ENCODE results near the gene NUDCD3.

Gene NUDCD3

GRCh38 chr7:44402401-44403060 lies 87.9 kb downstream of the NUDCD3 start:
- DNase-seq (ENCODE audit: low read depth in 2 of 3, low spot score in 1 of 3), result no peak

DNA sequence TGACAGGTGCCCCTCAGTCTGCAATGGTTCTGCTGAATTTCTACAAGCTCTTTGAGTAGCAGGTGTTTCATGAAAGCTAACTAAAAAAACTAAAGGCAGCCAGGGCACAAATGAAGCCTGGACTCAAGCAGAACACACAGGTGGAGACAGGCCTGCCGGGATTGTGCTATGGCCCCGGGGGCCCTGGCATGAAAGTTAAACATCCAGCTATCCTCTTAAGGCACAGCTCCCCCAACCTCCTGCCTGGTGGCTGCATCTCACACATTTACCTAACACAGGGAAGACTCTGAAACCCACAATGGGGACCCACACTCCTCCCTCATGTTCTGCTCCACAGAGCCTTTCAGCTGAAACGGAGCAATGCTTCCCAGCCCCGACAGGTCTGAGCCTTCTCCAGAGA lies 88.8 kb downstream of the NUDCD3 start:
- DNase-seq (ENCODE audit: low read depth in 2 of 3, low spot score in 1 of 3), result no peak

- no peak for DNase-seq (ENCODE audit: low read depth in 2 of 3, low spot score in 1 of 3)
These were observed 90.4 kb downstream of the NUDCD3 start for GRCh38 chr7:44400033-44400511.

DNA sequence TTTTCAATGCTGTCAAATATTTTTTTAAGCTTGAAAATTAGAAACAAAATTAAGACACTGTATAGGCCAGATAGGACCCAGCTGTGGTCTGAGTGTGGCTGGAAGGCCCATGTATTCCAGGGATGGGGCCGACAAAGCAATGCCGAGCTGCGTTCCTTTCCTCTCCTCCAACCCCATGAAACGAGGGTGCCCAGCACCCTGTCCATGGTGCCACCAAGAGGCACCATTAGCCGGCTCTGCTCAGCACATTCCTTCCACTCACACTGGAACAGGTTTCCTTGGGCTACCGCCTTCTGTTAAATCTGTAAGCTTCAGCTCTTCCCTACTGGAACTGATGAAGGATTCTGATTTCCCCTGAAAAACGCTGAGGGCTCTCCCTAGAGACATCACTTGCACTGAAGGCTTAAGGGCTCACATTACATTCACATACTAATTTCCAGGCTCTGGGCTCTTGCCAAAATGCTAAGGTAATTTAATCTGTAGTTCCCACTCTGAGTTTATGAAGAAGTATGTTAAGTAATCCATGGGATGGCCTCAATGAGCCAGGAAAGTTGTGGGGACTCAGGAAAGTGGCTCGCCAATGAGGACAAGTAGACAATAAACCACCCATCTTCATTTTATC lies 91.4 kb downstream of the NUDCD3 start:
- no peak for DNase-seq (ENCODE audit: low read depth in 2 of 3, low spot score in 1 of 3)

DNA sequence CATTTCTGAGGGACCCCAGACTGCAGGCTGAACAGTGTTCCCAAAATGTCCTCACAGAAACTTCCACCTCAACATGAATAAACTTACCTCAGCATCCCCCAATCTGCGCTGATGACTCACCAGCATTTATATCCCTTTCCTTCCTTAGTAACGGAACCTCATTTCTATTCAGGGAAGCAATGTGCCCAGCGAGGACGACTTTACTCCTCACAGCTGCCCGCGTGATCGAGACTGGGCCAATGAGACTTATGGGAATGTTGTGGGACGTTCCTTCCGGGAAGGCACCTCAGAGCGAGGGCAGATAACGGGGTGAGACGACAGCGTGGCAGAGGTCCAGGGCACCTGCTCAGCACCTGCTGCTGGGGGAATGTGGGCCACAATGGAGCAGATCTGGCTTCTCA lies 91.9 kb downstream of the NUDCD3 start:
- DNase-seq (ENCODE audit: low read depth in 2 of 3, low spot score in 1 of 3), result no peak

DNA sequence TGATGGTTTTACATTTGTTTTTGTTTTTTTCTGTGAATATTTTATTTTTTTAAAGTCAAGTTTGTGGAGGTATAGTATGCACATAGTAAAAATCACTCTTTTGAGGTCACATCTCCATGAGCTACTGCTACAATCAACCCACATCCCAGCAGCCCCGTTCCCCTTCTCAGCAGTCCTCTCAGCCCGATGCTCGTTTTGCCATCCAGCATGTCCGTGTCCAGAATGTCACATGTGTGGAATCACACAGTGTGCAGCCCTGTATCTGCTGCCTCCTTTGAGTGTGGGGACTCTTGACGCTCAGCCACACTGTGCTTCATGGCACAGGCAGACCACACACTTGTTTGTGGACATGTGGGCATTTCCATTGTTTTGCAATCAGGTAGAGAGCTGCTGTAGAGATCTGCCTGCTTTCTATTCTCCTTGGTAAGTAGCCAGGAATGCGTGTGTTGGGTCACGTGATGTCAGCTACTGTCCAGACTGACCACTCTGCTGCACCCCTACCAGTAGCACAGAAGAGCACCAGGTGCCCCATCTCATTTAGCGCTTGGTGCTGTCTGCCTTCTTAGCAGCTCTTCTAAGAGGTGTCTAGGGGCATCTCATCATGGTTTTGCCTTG lies 93.4 kb downstream of the NUDCD3 start:
- no peak for DNase-seq (ENCODE audit: low read depth in 2 of 3, low spot score in 1 of 3)

GRCh38 chr7:44396496-44396895 lies 94.0 kb downstream of the NUDCD3 start:
- DNase-seq (ENCODE audit: low read depth in 2 of 3, low spot score in 1 of 3), result no peak

DNA sequence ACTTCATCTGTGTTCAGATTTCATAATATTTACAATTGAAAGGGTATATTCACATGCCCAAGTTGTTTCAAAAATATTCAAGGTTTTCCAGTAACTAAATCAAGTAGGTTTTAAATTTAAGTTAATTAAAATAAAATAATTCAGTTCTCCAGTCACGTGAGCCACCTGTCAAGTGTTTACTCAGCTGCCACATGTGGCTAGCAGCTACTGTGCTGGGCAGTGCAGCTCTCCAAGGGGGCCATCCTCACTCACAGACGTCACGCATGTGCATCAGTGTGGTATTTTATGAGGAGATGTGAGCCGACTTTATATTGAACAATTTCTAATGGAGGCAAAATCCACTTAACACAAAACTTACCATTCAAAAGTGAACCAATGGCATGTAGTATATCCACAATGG lies 95.4 kb downstream of the NUDCD3 start:
- DNase-seq (ENCODE audit: low read depth in 2 of 3, low spot score in 1 of 3), result no peak

- DNase-seq (ENCODE audit: low read depth in 2 of 3, low spot score in 1 of 3), result no peak
These were observed 95.8 kb downstream of the NUDCD3 start for GRCh38 chr7:44394636-44395035.

DNA sequence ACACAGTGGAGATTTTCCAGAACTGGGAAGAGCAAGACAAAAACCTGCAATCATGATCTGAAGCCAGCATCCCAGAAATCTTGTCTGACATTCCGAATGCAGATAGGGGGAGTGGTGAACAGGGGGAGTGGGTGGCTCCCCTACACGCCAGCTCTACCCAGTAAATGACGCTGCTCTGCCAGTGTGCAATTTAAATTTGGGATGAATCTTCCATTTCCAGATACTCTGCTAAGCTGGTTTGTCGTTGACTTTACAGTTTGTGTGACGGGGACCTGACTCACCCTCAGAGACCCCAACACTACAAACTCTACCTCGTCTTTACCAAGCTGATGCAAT lies 96.4 kb downstream of the NUDCD3 start:
- no peak for DNase-seq (ENCODE audit: low read depth in 2 of 3, low spot score in 1 of 3)

DNA sequence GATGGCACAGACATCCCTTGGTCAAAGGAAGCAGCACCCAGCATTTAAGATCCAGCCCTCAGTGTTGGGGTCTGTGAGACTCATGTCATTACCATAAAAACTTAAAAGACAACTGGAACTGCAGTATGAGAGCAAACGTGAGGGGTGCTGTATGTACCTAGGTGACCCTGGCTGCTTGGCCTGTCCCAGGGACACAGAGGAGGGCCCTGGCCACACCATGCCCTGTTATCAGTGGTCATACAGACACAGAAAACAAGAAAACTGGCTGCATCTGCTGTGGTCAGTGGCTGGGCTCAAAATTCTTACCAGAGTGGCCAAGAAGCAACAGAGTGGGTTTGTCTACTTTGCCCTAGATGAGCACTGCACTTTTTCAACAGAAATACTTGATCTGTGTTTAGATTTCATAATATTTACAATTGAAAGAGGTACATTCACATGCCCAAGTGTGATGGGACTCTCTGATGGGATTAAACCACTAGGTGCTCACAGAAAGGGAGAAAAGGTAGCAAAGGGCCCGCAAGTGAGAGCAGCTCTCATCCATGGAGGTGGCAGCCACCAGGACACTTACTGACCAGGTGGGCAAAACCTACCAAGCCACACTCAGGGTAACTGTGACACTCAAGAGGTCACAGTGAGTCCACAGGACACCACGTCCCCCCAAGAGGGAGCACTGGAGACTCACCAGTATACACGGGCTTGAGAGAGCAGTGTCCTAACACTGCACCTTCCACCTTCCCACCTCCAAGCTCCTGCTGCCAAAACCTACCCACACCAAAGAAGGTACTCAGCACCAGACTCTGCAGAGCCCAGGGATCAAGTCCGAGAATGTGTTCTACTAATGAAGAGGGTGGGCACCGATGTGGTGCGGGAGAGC lies 97.0 kb downstream of the NUDCD3 start:
- no peak for DNase-seq (ENCODE audit: low read depth in 2 of 3, low spot score in 1 of 3)

DNA sequence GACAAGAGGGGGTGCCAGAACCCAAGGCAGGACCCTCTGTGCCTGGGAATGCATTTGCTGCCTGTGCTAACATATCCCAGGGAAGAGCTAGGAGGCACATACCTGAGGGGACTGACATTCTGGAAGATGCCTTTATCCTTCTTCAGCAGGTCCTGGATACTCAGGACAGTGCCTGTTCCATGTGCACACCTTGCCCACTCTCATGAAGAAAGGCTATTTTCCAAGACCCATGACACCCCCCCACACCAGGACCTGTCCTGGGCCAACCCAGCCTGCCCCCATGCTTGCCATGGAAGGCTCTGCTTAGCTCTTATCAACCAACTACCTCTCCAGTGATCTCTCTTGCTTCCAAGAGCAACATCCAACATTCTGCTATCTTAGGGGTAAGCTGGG lies 97.8 kb downstream of the NUDCD3 start:
- DNase-seq (ENCODE audit: low read depth in 2 of 3, low spot score in 1 of 3), result no peak

- DNase-seq (ENCODE audit: low read depth in 2 of 3, low spot score in 1 of 3), result no peak
These were observed 98.5 kb downstream of the NUDCD3 start for GRCh38 chr7:44391746-44392617.

- no peak for DNase-seq (ENCODE audit: low read depth in 2 of 3, low spot score in 1 of 3)
These were observed 99.3 kb downstream of the NUDCD3 start for GRCh38 chr7:44391171-44391570.

GRCh38 chr7:44390701-44391100 lies 99.8 kb downstream of the NUDCD3 start:
- DNase-seq (ENCODE audit: low read depth in 2 of 3, low spot score in 1 of 3), result no peak

DNA sequence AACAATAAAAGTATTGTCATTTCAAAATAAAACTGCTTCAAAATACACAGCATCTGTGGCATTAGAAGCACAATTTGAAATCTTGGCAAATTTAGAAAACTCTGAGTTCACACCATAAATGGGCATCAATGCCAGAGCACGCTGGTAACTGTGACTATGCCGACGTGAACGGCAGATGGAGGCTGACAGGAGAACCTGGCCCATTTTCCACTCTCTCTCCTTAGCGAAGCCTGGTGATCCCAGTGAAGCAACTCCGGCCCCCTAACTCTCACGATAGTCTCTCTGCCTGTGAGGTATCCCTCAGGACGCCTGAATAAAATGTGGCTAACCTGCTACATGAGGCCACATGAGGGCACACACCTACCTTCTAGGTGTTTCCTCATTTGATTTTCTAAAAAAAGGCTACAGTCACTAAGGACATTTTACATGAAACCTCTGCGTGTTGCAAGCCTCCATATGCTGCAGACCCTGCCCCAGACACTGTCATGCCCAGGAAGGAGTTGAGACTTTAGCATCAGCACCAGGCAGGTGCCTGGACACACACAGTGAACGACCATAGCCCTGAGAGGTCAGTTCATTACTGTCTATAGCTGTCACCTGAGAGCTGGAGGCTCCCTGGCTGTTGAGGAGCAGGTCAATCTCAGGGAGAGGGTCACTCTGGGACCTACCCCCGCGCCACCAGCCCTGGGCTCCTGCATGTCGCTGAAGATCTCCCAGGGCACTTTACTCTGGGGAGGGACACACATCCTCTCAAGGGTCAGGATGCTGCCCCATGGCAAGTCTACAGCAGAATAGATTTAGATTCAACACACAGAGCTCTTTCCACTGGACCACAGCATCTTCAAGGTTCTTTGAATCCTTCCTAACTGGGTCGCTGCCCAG lies 102.1 kb downstream of the NUDCD3 start:
- DNase-seq (ENCODE audit: low read depth in 2 of 3, low spot score in 1 of 3), result no peak

DNA sequence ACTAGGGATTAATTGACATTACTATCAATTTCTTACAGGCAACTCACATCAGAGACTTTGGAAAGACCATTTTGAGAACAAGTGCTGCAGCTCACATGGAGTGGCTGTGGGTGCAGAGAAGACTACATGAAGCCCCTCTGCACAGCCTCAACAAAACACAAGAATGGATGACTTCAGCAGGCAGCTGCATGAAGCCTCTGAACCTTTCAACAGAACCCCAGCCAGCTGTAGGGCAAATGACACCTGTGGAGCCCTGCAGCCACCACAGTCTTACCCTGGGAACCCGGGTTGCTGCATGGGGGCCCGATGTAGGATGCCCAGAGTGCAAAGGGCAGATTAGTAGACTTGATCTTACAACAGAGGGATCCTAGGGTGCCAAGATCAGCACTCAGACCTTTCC lies 103.1 kb downstream of the NUDCD3 start:
- DNase-seq (ENCODE audit: low read depth in 2 of 3, low spot score in 1 of 3), result no peak

DNA sequence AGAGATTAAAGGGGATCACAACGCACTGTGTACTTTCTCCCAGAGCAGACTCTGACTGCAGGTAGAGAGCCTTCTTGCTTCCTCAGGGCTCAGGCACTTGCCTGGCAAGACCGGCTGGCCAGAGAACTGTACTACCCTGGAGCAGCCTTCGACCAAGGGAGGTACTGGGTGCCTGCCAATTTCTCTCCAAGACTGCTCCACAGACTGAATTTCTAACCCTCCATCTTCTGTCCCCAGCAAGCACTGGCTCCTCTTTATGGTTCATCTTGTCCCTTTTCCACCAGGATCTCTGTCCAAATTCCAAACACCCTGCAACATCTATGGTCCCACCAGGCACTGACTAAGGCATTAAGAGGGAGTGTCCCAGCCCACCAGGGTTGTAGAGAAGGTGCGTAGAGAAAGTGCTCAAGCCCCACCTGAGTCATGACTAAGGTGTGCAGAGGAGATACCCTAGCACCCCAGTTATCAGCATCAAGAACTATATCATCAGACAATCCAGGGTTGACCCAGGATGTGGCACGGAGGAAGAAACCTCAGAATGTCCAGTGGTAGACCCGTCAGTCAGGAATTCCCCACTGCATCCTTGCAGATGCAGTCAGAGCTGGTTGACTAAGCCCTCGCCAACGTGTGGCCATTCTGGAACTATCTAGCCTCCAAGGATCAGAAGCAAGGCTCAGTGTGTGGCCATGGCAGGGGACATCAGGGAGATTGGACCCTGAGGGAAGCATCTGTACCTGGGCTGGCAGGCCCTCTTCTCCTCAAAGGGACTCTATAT lies 104.1 kb downstream of the NUDCD3 start:
- no peak for DNase-seq (ENCODE audit: low read depth in 2 of 3, low spot score in 1 of 3)

Data from stimulated activated CD4-positive, alpha-beta T cell treated with anti-CD3 and anti-CD28 coated beads, Interleukin-12 subunit alpha, Interleukin-12 subunit beta, amount 100 ng/mL, for 48 hours (primary cell).